GM12875 (cell line): ENCODE results near the gene ZNF611.
"Not testable (repeated sequence)": the region's sequence is repeated elsewhere in the genome, so short reads cannot be mapped to it uniquely, and the experiment has no call there.

ENCODE experiments used
- H3K4me3 ChIP-seq: one replicate; pipeline ENCODE4 v1.5.1; 2011; ENCODE audit warnings: low read depth, low read length, control low read depth
- CTCF ChIP-seq: IDR thresholded peaks from 2 replicates; pipeline ENCODE4 v1.5.1; 2011; ENCODE audit warnings: low read depth, mild to moderate bottlenecking, control low read depth, inconsistent platforms, low read length, moderate library complexity, borderline replicate concordance; ENCODE audit not compliant: insufficient read depth

ZNF611 gene

GRCh38 chr19:52691215-52691610, 43.6 kb downstream of the ZNF611 start:
- no peak for TF ChIP-seq CTCF
- H3K4me3 ChIP-seq = no peak overlapping the region

DNA sequence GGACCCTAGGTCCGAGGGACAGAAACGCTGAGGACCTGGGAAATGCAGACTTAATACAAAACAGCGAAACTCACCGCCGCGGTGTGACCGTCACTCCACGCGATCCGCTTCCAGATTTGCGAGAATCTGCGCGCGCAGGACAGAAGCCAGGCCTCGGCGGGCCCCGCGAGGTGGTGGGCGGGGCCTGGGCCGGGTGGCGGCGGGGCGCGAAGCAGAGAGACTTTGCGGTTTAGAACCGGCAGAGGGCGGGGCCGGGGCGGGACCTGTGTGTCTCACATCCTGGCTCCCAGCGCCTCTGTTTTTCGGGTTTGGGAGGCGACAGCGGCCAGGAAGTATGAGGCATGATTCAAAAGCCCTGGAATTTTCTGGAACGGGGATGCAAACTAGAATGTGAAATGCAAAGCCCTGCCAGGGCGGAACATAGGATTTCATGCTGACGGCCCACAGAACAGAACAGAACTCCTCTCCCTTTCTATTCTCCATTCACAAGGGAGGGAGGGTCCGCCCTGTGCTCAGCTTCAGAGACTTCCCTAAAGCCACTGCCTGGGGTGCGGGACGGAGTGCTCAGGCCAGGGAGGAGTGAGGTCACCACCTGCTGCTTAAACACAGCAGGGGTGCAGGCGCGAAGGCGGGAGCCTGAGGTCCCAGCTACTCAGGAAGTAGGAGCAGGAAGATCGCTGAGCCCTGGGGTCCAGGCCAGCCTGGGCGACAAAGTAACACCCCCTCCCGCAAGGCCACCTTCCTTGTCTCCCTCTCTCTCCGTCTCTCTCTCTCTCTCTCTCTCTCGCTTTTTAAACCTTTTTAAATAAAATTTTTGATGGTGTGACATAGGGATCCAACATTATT, 44.3 kb downstream of the ZNF611 start:
- TF ChIP-seq CTCF = no peak
- peak overlapping the region; percentile 62 for H3K4me3 ChIP-seq

DNA sequence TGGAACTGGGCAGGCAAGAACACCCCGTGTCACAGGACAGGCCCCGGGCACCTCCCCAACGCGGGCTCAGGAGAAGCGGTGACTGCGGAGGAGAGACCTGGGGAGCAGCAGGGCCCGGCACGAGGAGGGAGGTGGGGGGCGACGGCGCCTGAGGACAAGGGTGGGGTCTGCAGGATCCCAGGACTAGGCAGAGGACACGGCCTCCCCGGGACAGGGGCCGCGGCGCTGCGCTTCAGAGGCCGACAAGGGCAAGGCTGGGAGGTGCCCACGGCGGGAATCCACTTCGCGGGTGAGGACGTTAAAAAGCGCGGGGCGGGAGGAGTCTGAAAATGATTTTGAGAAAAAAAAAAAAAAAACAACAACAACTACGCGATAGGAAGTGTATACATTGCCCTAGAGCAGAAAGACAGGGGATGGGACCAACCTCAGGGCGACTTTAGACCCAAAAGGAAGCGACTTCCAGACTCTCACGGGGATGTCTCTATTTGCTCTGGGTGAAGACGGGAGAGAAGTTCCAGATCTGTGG, 44.9 kb downstream of the ZNF611 start:
- no peak for TF ChIP-seq CTCF
- H3K4me3 ChIP-seq = peak overlapping the region; percentile 62

- peak overlapping the region; percentile 62 for H3K4me3 ChIP-seq
Measured at GRCh38 chr19:52688925-52689796, 45.7 kb downstream of the ZNF611 start.

GRCh38 chr19:52688335-52688734, 46.5 kb downstream of the ZNF611 start:
- no peak for TF ChIP-seq CTCF
- H3K4me3 ChIP-seq = no peak overlapping the region

DNA sequence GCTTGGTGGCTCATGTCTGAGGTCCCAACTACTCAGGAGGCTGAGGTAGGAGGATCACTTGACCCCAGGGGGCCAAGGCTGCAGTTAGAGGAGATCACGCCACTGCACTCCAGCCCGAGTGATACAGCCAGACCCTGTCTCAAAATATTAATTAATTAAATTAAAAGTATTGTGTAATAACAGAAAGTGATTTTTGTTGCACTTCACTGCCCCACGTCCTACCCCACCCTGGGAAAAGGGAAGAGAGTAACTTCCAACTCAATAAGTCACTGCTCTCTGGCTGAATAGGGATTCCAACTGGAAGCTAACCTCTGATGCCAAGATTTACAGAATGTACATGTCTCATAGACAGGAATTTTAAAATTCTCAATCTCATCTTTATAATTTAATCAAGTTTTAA, 47.2 kb downstream of the ZNF611 start:
- H3K4me3 ChIP-seq = no peak overlapping the region
- no peak for TF ChIP-seq CTCF

DNA sequence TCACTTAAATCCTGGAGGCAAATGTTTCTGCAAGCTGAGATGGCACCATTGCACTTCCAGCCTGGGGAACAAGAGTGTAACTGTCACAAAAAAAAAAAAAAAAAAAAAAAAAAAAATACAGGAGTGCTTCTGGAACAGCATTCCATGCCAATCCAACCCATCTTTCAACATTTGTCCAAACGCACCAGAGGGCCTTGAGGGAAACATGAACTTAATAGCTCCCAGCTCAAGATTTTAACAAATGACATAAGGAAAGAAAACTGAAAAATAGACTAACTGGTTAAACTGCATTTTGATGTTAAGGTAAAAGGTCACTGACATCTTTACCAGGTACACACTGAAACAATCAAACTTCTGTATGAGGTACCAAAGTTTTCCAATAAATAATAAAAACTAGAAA, 49.0 kb downstream of the ZNF611 start:
- no peak for TF ChIP-seq CTCF
- H3K4me3 ChIP-seq = no peak overlapping the region

DNA sequence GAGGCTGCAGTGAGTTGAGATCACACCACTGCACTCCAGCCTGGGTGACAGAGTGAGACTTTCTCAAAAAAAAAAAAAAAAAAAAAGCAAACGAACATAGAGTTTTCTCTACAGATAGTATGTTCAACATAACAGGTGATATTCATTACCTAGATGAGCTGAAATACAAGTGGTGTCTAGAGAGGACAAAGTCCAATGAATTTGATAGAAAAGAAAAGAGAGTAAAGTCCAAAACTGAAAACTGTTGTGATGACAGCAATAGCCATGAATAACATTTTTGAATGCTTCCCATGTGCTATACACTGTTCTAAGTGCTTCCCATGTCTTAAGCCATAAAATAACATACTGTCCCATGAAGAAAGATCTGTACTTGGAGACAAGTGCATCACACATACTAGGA, 53.6 kb downstream of the ZNF611 start:
- not testable (repeated sequence) for H3K4me3 ChIP-seq
